HG03066 (cell line): ENCODE results near the gene SPC24.
"Not testable (repeated sequence)": the region's sequence is repeated elsewhere in the genome, so short reads cannot be mapped to it uniquely, and the experiment has no call there.

Source experiments
- ATAC-seq: cut with Tn5 transposase; IDR thresholded peaks from one replicate; pipeline ENCODE4 v1.9.1; 2021; ENCODE audit warnings: low read depth; ENCODE audit not compliant: unreplicated experiment

SPC24 gene

DNA sequence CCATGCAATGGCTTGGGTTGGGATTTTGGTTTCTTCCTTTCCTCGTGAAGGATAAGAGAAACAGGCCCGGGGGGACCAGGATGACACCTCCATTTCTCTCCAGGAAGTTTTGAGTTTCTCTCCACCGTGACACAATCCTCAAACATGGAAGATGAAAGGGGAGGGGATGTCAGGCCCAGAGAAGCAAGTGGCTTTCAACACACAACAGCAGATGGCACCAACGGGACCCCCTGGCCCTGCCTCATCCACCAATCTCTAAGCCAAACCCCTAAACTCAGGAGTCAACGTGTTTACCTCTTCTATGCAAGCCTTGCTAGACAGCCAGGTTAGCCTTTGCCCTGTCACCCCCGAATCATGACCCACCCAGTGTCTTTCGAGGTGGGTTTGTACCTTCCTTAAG lies 24.1 kb downstream of the SPC24 start:
- no peak for ATAC-seq

DNA sequence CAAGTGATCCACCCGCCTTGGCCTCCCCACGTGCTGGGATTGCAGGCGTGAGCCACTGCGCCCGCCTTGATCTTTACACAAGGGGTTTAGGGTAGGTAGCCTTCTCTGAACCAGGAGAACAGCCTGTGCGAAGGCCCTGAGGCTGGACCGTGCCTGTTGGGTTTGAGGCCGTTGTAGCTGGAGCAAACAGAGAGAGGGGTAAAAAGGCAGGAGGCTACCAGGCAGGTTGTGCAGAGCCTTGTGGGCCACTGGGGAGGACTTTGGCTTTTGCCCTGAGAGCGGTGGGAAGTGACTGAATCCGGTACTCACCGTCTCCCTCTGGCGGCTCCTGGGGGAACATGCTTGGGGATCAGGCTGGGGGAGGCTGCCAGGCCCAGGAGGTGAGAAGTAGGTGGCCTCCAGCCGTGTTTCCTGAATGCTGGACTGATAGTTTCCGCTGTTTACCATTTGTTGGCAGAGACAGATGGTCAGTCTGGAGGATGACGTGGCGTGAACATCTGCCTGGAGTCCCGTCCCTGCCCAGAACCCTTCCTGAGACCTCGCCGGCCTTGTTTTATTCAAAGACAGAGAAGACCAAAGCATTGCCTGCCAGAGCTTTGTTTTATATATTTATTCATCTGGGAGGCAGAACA lies 24.6 kb downstream of the SPC24 start:
- no peak for ATAC-seq

DNA sequence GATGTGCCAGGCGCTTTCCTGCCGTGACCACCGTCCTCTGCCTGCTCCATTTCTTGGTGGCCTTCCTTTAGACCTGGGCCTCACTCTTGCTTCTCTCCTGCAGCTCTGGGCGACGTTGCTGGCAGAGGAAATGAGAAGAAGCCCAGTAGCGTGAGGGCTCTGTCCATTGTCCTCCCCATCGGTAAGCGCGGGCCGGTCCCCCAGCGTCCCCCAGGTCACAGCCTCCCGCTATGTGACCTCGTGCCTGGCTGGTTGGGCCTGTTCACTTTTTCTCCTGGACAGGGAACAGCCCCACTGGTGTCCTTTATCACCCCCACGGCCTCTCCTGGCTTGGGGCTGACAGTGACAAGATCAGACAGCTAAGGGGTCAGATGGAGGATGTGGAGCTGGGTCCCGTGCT lies 27.7 kb downstream of the SPC24 start:
- no peak for ATAC-seq

- no peak for ATAC-seq
These were observed 29.4 kb downstream of the SPC24 start for GRCh38 chr19:11125994-11126685.

- not testable (repeated sequence) for ATAC-seq
These were observed 31.4 kb downstream of the SPC24 start for GRCh38 chr19:11124157-11124556.

DNA sequence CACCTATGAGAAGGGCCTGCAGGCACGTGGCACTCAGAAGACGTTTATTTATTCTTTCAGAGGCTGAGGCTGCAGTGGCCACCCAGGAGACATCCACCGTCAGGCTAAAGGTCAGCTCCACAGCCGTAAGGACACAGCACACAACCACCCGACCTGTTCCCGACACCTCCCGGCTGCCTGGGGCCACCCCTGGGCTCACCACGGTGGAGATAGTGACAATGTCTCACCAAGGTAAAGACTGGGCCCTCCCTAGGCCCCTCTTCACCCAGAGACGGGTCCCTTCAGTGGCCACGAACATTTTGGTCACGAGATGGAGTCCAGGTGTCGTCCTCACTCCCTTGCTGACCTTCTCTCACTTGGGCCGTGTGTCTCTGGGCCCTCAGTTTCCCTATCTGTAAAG lies 32.5 kb downstream of the SPC24 start:
- ATAC-seq = no peak

DNA sequence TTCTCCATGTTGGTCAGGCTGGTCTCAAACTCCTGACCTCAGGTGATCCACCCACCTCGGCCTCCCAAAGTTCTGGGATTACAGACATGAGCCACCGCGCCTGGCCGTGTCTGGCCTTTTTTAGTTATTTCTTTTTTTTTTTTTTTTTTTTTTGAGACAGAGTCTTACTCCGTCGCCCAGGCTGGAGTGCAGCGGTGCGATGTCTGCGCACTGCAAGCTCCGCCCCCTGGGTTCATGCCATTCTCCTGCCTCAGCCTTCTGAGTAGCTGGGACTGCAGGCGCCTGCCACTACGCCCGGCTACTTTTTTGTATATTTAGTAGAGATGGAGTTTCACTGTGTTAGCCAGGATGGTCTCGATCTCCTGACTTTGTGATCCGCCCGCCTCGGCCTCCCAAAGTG lies 33.6 kb downstream of the SPC24 start:
- ATAC-seq = not testable (repeated sequence)

GRCh38 chr19:11116507-11116906 lies 39.1 kb downstream of the SPC24 start:
- ATAC-seq = no peak

DNA sequence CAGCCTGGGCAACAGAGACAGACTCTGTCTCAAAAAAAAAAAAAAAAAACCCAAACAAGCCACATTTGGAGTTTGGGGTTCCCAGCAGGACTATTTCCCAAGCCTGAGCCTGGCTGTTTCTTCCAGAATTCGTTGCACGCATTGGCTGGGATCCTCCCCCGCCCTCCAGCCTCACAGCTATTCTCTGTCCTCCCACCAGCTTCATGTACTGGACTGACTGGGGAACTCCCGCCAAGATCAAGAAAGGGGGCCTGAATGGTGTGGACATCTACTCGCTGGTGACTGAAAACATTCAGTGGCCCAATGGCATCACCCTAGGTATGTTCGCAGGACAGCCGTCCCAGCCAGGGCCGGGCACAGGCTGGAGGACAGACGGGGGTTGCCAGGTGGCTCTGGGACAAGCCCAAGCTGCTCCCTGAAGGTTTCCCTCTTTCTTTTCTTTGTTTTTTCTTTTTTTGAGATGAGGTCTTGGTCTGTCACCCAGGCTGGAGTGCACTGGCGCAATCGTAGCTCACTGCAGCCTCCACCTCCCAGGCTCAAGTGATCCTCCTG lies 39.6 kb downstream of the SPC24 start:
- ATAC-seq = no peak

GRCh38 chr19:11115042-11115441 lies 40.5 kb downstream of the SPC24 start:
- no peak for ATAC-seq

- no peak for ATAC-seq
These were observed 42.4 kb downstream of the SPC24 start for GRCh38 chr19:11113140-11113708.

DNA sequence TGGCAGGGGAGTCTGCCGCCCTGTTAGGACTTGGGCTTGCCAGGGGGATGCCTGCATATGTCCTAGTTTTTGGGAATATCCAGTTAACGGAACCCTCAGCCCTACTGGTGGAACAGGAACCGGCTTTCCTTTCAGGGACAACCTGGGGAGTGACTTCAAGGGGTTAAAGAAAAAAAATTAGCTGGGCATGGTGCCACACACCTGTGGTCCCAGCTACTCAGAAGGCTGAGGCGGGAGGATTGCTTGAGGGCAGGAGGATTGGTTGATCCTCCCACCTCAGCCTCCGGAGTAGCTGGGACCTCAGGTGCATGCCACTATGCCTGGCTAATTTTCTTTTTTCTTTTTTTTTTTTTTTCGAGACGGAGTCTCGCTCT lies 43.8 kb downstream of the SPC24 start:
- no peak for ATAC-seq

DNA sequence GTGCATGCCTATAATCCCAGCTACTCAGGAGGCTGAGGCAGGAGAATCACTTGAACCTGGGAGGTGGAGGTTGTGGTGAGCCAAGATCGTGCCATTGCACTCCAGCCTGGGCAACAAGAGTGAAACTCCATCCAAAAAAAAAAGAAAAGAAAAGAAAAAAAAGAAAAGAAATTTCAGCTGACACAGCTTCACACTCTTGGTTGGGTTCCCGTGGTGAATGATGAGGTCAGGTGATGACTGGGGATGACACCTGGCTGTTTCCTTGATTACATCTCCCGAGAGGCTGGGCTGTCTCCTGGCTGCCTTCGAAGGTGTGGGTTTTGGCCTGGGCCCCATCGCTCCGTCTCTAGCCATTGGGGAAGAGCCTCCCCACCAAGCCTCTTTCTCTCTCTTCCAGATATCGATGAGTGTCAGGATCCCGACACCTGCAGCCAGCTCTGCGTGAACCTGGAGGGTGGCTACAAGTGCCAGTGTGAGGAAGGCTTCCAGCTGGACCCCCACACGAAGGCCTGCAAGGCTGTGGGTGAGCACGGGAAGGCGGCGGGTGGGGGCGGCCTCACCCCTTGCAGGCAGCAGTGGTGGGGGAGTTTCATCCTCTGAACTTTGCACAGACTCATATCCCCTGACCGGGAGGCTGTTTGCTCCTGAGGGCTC lies 44.3 kb downstream of the SPC24 start:
- no peak for ATAC-seq

GRCh38 chr19:11108746-11109145 lies 46.8 kb downstream of the SPC24 start:
- ATAC-seq = no peak

DNA sequence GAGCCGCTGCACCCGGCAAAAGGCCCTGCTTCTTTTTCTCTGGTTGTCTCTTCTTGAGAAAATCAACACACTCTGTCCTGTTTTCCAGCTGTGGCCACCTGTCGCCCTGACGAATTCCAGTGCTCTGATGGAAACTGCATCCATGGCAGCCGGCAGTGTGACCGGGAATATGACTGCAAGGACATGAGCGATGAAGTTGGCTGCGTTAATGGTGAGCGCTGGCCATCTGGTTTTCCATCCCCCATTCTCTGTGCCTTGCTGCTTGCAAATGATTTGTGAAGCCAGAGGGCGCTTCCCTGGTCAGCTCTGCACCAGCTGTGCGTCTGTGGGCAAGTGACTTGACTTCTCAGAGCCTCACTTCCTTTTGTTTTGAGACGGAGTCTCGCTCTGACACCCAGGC lies 49.1 kb downstream of the SPC24 start:
- no peak for ATAC-seq

DNA sequence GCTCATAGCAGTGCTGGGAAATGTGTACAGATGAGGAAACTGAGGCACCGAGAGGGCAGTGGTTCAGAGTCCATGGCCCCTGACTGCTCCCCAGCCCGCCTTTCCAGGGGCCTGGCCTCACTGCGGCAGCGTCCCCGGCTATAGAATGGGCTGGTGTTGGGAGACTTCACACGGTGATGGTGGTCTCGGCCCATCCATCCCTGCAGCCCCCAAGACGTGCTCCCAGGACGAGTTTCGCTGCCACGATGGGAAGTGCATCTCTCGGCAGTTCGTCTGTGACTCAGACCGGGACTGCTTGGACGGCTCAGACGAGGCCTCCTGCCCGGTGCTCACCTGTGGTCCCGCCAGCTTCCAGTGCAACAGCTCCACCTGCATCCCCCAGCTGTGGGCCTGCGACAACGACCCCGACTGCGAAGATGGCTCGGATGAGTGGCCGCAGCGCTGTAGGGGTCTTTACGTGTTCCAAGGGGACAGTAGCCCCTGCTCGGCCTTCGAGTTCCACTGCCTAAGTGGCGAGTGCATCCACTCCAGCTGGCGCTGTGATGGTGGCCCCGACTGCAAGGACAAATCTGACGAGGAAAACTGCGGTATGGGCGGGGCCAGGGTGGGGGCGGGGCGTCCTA lies 50.5 kb downstream of the SPC24 start:
- ATAC-seq = no peak

- ATAC-seq = not testable (repeated sequence)
These were observed 51.9 kb downstream of the SPC24 start for GRCh38 chr19:11103667-11104066.

DNA sequence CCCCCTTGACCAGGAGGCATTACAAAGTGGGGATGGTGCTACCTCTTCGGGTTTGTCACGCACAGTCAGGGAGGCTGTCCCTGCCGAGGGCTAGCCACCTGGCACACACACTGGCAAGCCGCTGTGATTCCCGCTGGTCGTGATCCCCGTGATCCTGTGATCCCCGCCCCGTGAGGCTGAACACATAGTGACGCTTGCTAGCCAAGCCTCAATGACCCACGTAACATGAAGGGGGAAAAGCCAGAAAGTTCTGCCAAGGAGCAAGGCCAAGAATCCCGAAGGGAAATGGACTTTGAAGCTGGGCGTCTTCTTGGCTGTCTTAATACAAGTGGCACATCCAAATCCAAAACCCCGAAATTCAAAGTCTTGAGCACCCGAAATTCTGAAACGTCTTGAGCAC lies 52.6 kb downstream of the SPC24 start:
- ATAC-seq = no peak

DNA sequence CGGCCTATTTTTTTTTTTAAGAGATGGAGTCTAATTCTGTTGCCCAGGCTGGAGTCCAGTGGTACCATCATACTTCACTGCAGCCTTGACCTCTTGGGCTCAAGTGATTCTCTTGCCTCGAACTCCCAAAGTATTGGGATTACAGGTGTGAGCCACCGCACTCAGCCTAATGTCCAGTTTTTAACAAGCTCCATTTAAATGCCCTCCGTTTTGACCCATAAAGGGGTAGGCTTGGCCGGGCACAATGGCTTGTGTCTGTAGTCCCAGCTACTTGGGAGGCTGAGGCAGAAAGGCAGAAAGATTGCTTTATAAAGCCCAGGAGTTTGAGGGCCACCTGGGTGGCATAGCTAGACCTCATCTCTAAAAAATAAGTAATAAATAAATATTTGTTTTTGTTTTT lies 54.5 kb downstream of the SPC24 start:
- ATAC-seq = no peak

GRCh38 chr19:11100049-11100448 lies 55.5 kb downstream of the SPC24 start:
- ATAC-seq = no peak

DNA sequence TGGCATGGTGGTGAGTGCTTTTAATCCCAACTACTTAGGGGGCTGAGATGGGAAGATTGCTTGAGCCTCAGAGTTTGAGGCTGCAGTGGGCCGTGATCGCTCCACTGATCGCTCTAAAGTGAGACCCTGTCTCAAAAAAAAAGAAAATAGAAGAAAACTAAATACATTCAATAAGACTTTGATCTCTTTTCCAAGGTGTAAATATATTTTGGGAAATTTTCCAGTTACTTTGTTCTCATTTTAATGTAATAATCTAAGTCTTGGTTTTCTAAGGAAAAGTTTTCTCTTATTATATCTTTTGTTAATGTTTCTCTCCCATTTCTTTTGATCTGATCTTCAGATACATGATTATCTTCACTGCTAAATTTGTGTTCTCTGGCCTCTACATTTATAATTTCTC lies 56.7 kb downstream of the SPC24 start:
- ATAC-seq = no peak
